Activated T-cell treated with anti-CD3 and anti-CD28 coated beads, Interleukin-2, amount 50 U/mL, for 72 hours (primary cell): ENCODE measurements around the gene ATP5PO. TPM values are rescaled to one million over a fixed set of nuclear protein-coding genes. Genes with fewer than 3 reads are reported as not detected.

Experiments
- ATAC-seq, 2 donors: fragments of 150-1000 bp; cut with Tn5 transposase; replicated peaks in 1 of 2; 2 replicates each; pipeline ENCODE4 v1.10.0; 2021; ENCODE audit warnings: moderate library complexity in 2 of 2, mild to moderate bottlenecking in 1 of 2
- DNase-seq, 2 donors: peaks; one replicate each; pipeline ENCODE4 v3.0.0; 2021 to 2022; ENCODE audit warnings: mixed read lengths in 1 of 2
- H3K27ac Mint-ChIP-seq: one replicate; pipeline ENCODE4 v1.8.0; 2022; ENCODE audit warnings: mild to moderate bottlenecking, moderate library complexity, mixed read lengths
- H3K27me3 Mint-ChIP-seq: one replicate; pipeline ENCODE4 v1.8.0; 2022; ENCODE audit warnings: low read depth, mixed read lengths
- H3K36me3 Mint-ChIP-seq, 2 donors: one replicate each; pipeline ENCODE4 v1.8.0; 2022; ENCODE audit warnings: mixed read lengths in 2 of 2, mild to moderate bottlenecking in 1 of 2; ENCODE audit not compliant: insufficient read depth in 2 of 2
- H3K4me1 Mint-ChIP-seq: one replicate; pipeline ENCODE4 v1.8.0; 2022; ENCODE audit warnings: low read depth, mixed read lengths
- H3K4me3 Mint-ChIP-seq, 2 donors: one replicate each; pipeline ENCODE4 v1.8.0; 2022; ENCODE audit warnings: mild to moderate bottlenecking in 2 of 2, mixed read lengths in 2 of 2, moderate library complexity in 2 of 2
- H3K9me3 Mint-ChIP-seq, 2 donors: one replicate each; pipeline ENCODE4 v1.8.0; 2022; ENCODE audit warnings: mixed read lengths in 2 of 2
- total RNA-seq, 2 donors: library from RNA; stranded (reverse); gene quantifications; one replicate each; pipeline ENCODE4 v1.2.3, GENCODE V29; 2022

Gene ATP5PO
- total RNA-seq, 2 donors from 2014 or later = 217 to 230 TPM

- Mint-ChIP-seq H3K9me3 (no peaks in the 10 kb centered on the region), H3K27me3 (no peaks in the 10 kb centered on the region), H3K36me3 (no peaks in the 10 kb centered on the region), H3K27ac (no peak overlapping the region), H3K4me3 (no peak overlapping the region), H3K4me1 (no peaks in the 10 kb centered on the region)
- ATAC-seq (no peak), DNase-seq (no peak)
These were observed 61.0 kb downstream of the ATP5PO start for GRCh38 chr21:33854604-33855003.

Other genes starting within 250 kb of the ATP5PO start
- 100 to 1,000 TPM; 154 to 193 TPM for gene MRPS6, start 157.8 kb upstream of the ATP5PO start, total RNA-seq
- gene SLC5A3, start 157.8 kb upstream of the ATP5PO start, total RNA-seq = 10 to 100 TPM; 37.6 to 39.8 TPM